HG02973 (cell line): ENCODE measurements around the gene ALKBH8.
"Not testable (repeated sequence)": the region's sequence is repeated elsewhere in the genome, so short reads cannot be mapped to it uniquely, and the experiment has no call there.

ENCODE experiments used
- ATAC-seq: cut with Tn5 transposase; IDR thresholded peaks from one replicate; pipeline ENCODE4 v1.9.1; 2021; ENCODE audit warnings: moderate library complexity; ENCODE audit not compliant: unreplicated experiment

The ALKBH8 gene

GRCh38 chr11:107579169-107579568, 13.6 kb upstream of the ALKBH8 start:
- not testable (repeated sequence) for ATAC-seq

DNA sequence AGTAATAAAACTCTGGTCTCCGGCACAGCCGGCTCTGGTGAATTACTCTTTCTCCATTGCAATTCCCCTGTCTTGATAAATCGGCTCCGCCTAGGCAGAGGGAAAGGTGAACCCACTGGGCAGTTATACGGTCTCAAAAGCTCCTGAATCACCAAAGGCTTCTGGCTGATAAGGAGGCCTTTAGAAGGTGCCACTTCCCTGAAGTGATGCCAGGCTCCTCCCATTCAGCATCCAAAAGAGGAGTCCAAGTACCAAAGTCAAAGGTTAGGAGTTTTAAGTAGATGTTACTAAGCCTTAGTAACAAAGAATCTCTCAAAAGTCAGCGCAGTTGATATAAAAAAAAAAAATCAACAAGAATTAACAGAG, 11.8 kb upstream of the ALKBH8 start:
- no peak for ATAC-seq

- ATAC-seq: peak; percentile 63
Observed at GRCh38 chr11:107576497-107577345, 11.2 kb upstream of the ALKBH8 start.

- ATAC-seq: no peak
Observed at GRCh38 chr11:107573438-107573837, 7.9 kb upstream of the ALKBH8 start.

GRCh38 chr11:107570015-107570414, 4.5 kb upstream of the ALKBH8 start:
- no peak for ATAC-seq

DNA sequence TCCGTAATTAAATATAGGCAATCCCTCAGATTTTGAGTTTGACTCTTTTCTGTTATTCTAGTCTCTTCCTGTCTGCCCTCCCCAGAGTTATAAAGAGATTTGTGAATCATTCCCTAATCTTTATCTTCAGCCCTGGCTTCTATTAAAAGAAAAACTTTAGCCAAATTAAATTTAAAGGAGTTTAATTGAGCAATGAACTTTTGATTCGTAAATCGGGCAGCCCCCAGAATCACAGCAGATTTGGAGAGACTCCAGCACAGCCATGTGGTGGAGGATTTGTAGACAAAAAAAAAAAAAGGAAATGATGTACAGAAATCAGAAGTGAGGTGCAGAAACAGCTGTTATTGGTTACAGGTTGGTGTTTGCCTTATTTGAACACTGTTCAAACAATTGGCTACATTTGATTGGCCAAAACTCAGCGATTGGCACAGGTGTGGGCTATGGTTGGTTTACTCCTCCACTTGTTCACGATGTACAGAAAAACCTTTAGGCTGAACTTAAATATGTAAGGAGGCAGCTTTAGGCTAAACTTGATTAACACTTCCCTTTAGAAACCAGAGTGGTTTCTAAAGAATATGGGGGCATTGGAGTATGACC, 2.3 kb upstream of the ALKBH8 start:
- ATAC-seq: no peak

GRCh38 chr11:107566569-107566968, 1.0 kb upstream of the ALKBH8 start:
- no peak for ATAC-seq

DNA sequence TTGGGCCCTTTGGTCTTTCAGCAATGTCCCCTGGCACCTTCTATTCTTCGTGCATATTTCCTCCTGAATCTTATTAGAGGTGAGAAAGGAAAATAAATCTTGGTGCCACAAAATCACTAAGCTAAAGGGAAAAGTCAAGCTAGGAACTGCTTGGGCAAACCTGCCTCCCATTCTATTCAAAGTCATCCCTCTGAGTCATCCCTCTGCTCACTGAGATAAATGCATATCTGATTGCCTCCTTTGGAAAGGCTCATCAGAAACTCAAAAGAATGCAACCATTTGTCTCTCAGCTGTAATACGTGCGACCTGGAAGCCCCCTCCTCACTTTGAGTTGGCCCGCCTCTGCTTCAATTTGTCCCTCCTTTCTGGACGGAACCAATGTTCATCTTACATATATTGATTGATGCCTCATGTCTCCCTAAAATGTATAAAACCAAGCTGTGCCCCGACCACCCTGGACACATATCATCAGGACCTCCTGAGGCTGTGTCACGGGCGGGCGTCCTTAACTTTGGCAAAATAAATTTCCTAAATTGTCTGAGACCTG, 493 bp upstream of the ALKBH8 start:
- ATAC-seq: not testable (repeated sequence)

GRCh38 chr11:107564877-107565218, 687 bp downstream of the ALKBH8 start:
- peak; percentile 6 for ATAC-seq

- peak; percentile 25 for ATAC-seq
Observed at GRCh38 chr11:107563702-107564101, 1.8 kb downstream of the ALKBH8 start.

GRCh38 chr11:107562647-107563208, 2.8 kb downstream of the ALKBH8 start:
- no peak for ATAC-seq

DNA sequence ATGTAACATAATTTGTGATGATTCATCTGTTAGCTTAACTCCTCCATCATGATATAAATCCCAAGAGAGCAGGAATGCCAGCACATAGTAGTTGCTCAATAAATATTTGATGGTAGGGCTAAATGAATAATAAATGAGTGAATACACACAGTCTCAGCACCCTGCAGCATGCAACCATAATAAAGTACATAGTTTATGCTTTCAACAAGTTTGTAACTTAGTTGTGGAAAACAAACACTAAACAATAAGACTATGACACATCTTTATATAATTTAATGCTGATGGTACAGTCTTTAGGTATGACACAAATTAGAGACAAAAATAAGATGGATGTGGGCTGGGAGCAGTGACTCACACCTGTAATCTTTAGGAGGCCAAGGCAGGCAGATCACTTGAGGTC, 3.8 kb downstream of the ALKBH8 start:
- ATAC-seq: no peak

DNA sequence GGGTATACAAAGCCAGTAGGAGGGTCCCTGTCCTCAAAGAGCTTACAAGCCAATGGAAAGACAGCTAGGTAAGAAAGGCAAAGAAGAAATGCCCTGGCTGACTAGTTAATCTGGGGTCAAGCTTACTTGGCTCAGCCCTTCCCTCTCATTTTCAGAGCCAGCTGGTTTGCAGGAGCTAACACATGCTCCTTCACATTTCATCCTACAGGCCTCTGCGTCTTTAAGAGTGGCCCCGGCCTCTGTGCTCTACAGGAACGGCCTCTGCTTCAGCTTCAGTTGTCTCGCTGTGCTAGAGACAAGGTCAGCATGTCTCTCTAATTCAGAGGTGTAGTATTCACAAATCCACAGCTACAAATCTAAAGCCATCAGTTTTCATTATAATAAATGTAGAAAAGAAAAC, 15.2 kb downstream of the ALKBH8 start:
- ATAC-seq: no peak

- no peak for ATAC-seq
Observed at GRCh38 chr11:107549954-107550285, 15.6 kb downstream of the ALKBH8 start.

GRCh38 chr11:107549253-107549953, 16.1 kb downstream of the ALKBH8 start:
- no peak for ATAC-seq

DNA sequence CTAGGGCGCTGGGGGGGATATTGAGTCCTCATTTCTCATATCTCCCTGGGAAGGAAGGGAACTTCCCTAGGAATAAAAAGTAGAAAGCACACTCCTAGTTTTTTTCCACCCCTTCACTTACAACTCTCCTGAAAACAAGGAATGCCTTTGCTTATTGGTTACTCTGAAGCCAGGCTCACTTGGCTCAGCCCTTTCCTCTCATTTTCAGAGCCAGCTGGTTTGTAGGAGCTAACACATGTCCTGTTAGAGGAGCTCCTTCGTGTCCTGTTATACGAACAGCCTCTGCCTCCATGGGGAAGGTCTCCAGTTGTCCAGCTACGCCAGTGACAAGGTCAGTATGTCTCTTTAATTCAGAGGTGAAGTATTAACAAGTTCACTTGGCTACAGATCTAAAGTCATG, 17.6 kb downstream of the ALKBH8 start:
- no peak for ATAC-seq

DNA sequence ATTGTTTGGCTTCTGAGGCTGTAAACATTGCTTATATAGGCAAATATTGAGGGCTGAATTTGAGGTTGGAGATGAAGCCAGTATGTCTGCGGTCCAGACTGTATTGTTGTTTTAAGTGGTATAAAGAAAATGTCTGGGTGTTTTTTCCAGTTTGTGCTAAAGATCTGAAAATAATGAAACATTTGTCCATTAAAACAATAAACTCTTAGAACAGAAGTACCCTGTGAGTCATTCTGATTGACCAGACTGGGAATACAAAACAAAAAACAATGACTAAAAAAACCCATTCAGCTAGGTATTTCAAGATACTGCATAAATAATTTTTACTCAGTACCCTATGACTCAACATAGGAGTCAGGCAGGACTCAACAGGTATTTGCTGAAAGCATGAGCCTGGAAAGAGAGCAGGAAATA, 20.4 kb downstream of the ALKBH8 start:
- ATAC-seq: no peak

GRCh38 chr11:107538821-107539220, 26.7 kb downstream of the ALKBH8 start:
- ATAC-seq: no peak

- ATAC-seq: no peak
Observed at GRCh38 chr11:107538239-107538638, 27.3 kb downstream of the ALKBH8 start.

GRCh38 chr11:107537155-107537554, 28.4 kb downstream of the ALKBH8 start:
- not testable (repeated sequence) for ATAC-seq

- no peak for ATAC-seq
Observed at GRCh38 chr11:107526197-107526596, 39.3 kb downstream of the ALKBH8 start.

- ATAC-seq: no peak
Observed at GRCh38 chr11:107508858-107509244, 56.7 kb downstream of the ALKBH8 start.
